ENCODE results near the gene RPTOR.

The RPTOR gene

GRCh38 chr17:80890196-80890920 is 345.7 kb downstream of the RPTOR start:
- H3K79me1 ChIP-seq (ENCODE audit: low read length) = no peaks in the 10 kb centered on the region
- H3K23ac ChIP-seq (ENCODE audit: low read length) = no peak overlapping the region
- no peak overlapping the region for H3K56ac ChIP-seq (ENCODE audit: low read length)
- H3K79me2 ChIP-seq (ENCODE audit: control insufficient read depth, insufficient read depth, low read length) = no peaks in the 10 kb centered on the region
- no peak overlapping the region for H2BK5ac ChIP-seq (ENCODE audit: low read length)
- H4K8ac ChIP-seq (ENCODE audit: low read depth, low read length) = no peak overlapping the region
- no peaks in the 10 kb centered on the region for H3K4me1 ChIP-seq (ENCODE audit: control insufficient read depth, low read depth, low read length)
- no peak overlapping the region for H2BK120ac ChIP-seq (ENCODE audit: low read depth, low read length)
- H3K4me2 ChIP-seq (ENCODE audit: low read length) = no peak overlapping the region
- no peak overlapping the region for H2AK5ac ChIP-seq (ENCODE audit: low read length)
- no peak overlapping the region for H3K18ac ChIP-seq (ENCODE audit: low read length)
- WGBS (ENCODE audit: extremely low coverage, insufficient coverage, low lambda C conversion rate) = no CpG with 5 or more reads among the region's 31 CpGs
- H3K27ac ChIP-seq (ENCODE audit: low read depth, low read length) = no peak overlapping the region
- no peak overlapping the region for H2BK15ac ChIP-seq (replicated peaks; ENCODE audit: low read depth)
- H3K4ac ChIP-seq (ENCODE audit: low read depth, low read length) = no peak overlapping the region
- no peaks in the 10 kb centered on the region for H3K36me3 ChIP-seq (ENCODE audit: control insufficient read depth, insufficient read depth, low read length)
- no peaks in the 10 kb centered on the region for H3K27me3 ChIP-seq (ENCODE audit: insufficient read depth, low read length, poor library complexity)
- H3K9ac ChIP-seq (ENCODE audit: low read length) = no peak overlapping the region
- DNase-seq = no peak
- no peak overlapping the region for H3K4me3 ChIP-seq (ENCODE audit: low read length)
- no peak overlapping the region for H4K5ac ChIP-seq (ENCODE audit: low read length)

- Histone ChIP-seq H4K5ac (ENCODE audit: low read length) (no peak overlapping the region), H3K79me1 (ENCODE audit: low read length) (no peaks in the 10 kb centered on the region), H3K4me3 (ENCODE audit: low read length) (no peak overlapping the region), H3K27ac (ENCODE audit: low read depth, low read length) (no peak overlapping the region), H2BK120ac (ENCODE audit: low read depth, low read length) (no peak overlapping the region), H3K23ac (ENCODE audit: low read length) (no peak overlapping the region), H3K4me1 (ENCODE audit: control insufficient read depth, low read depth, low read length) (no peaks in the 10 kb centered on the region), H4K8ac (ENCODE audit: low read depth, low read length) (no peak overlapping the region), H3K4ac (ENCODE audit: low read depth, low read length) (no peak overlapping the region), H2BK15ac (replicated peaks; ENCODE audit: low read depth) (no peak overlapping the region), H3K79me2 (ENCODE audit: control insufficient read depth, insufficient read depth, low read length) (no peaks in the 10 kb centered on the region), H3K27me3 (ENCODE audit: insufficient read depth, low read length, poor library complexity) (no peaks in the 10 kb centered on the region), H3K36me3 (ENCODE audit: control insufficient read depth, insufficient read depth, low read length) (no peaks in the 10 kb centered on the region), H2AK5ac (ENCODE audit: low read length) (no peak overlapping the region), H3K4me2 (ENCODE audit: low read length) (no peak overlapping the region), H2BK5ac (ENCODE audit: low read length) (no peak overlapping the region), H3K9ac (ENCODE audit: low read length) (no peak overlapping the region), H3K18ac (ENCODE audit: low read length) (no peak overlapping the region), H3K56ac (ENCODE audit: low read length) (no peak overlapping the region)
- no peak for DNase-seq
- WGBS (ENCODE audit: extremely low coverage, insufficient coverage, low lambda C conversion rate) = no CpG with 5 or more reads among the region's 18 CpGs
Observed at GRCh38 chr17:80890921-80891396, 346.3 kb downstream of the RPTOR start.

GRCh38 chr17:80891397-80892018 is 346.9 kb downstream of the RPTOR start:
- WGBS (ENCODE audit: extremely low coverage, insufficient coverage, low lambda C conversion rate) = no CpG with 5 or more reads among the region's 23 CpGs

GRCh38 chr17:80892019-80892855 is 347.6 kb downstream of the RPTOR start:
- H3K56ac ChIP-seq (ENCODE audit: low read length) = no peak overlapping the region
- H3K4ac ChIP-seq (ENCODE audit: low read depth, low read length) = no peak overlapping the region
- H3K23ac ChIP-seq (ENCODE audit: low read length) = no peak overlapping the region
- no peak overlapping the region for H2AK5ac ChIP-seq (ENCODE audit: low read length)
- H4K5ac ChIP-seq (ENCODE audit: low read length) = no peak overlapping the region
- no peaks in the 10 kb centered on the region for H3K27me3 ChIP-seq (ENCODE audit: insufficient read depth, low read length, poor library complexity)
- H3K79me2 ChIP-seq (ENCODE audit: control insufficient read depth, insufficient read depth, low read length) = no peaks in the 10 kb centered on the region
- no CpG with 5 or more reads among the region's 35 CpGs for WGBS (ENCODE audit: extremely low coverage, insufficient coverage, low lambda C conversion rate)
- no peak overlapping the region for H3K4me3 ChIP-seq (ENCODE audit: low read length)
- no peaks in the 10 kb centered on the region for H3K36me3 ChIP-seq (ENCODE audit: control insufficient read depth, insufficient read depth, low read length)
- H4K8ac ChIP-seq (ENCODE audit: low read depth, low read length) = no peak overlapping the region
- DNase-seq = no peak
- H2BK120ac ChIP-seq (ENCODE audit: low read depth, low read length) = no peak overlapping the region
- no peak overlapping the region for H2BK5ac ChIP-seq (ENCODE audit: low read length)
- no peak overlapping the region for H3K27ac ChIP-seq (ENCODE audit: low read depth, low read length)
- no peak overlapping the region for H3K4me2 ChIP-seq (ENCODE audit: low read length)
- H2BK15ac ChIP-seq (replicated peaks; ENCODE audit: low read depth) = no peak overlapping the region
- H3K9ac ChIP-seq (ENCODE audit: low read length) = no peak overlapping the region
- H3K79me1 ChIP-seq (ENCODE audit: low read length) = no peaks in the 10 kb centered on the region
- no peak overlapping the region for H3K18ac ChIP-seq (ENCODE audit: low read length)
- no peaks in the 10 kb centered on the region for H3K4me1 ChIP-seq (ENCODE audit: control insufficient read depth, low read depth, low read length)

More at GRCh38 chr17:80891397-80892018, 346.9 kb downstream of the RPTOR start:
- H3K56ac ChIP-seq (ENCODE audit: low read length) = no peak overlapping the region
- H3K9ac ChIP-seq (ENCODE audit: low read length) = no peak overlapping the region
- DNase-seq = no peak
- no peak overlapping the region for H3K4ac ChIP-seq (ENCODE audit: low read depth, low read length)
- no peaks in the 10 kb centered on the region for H3K4me1 ChIP-seq (ENCODE audit: control insufficient read depth, low read depth, low read length)
- no peak overlapping the region for H2BK120ac ChIP-seq (ENCODE audit: low read depth, low read length)
- no peak overlapping the region for H2AK5ac ChIP-seq (ENCODE audit: low read length)
- no peak overlapping the region for H3K18ac ChIP-seq (ENCODE audit: low read length)
- H3K79me2 ChIP-seq (ENCODE audit: control insufficient read depth, insufficient read depth, low read length) = no peaks in the 10 kb centered on the region
- no peak overlapping the region for H4K8ac ChIP-seq (ENCODE audit: low read depth, low read length)
- H3K27me3 ChIP-seq (ENCODE audit: insufficient read depth, low read length, poor library complexity) = no peaks in the 10 kb centered on the region
- no peak overlapping the region for H4K5ac ChIP-seq (ENCODE audit: low read length)
- H3K4me3 ChIP-seq (ENCODE audit: low read length) = no peak overlapping the region
- no peaks in the 10 kb centered on the region for H3K36me3 ChIP-seq (ENCODE audit: control insufficient read depth, insufficient read depth, low read length)
- no peaks in the 10 kb centered on the region for H3K79me1 ChIP-seq (ENCODE audit: low read length)
- H2BK15ac ChIP-seq (replicated peaks; ENCODE audit: low read depth) = no peak overlapping the region
- no peak overlapping the region for H2BK5ac ChIP-seq (ENCODE audit: low read length)
- no peak overlapping the region for H3K4me2 ChIP-seq (ENCODE audit: low read length)
- H3K27ac ChIP-seq (ENCODE audit: low read depth, low read length) = no peak overlapping the region
- no peak overlapping the region for H3K23ac ChIP-seq (ENCODE audit: low read length)

GRCh38 chr17:80892900-80893603 is 348.4 kb downstream of the RPTOR start:
- no peak overlapping the region for H2BK5ac ChIP-seq (ENCODE audit: low read length)
- no peak overlapping the region for H3K4me3 ChIP-seq (ENCODE audit: low read length)
- no peak overlapping the region for H2BK120ac ChIP-seq (ENCODE audit: low read depth, low read length)
- no peaks in the 10 kb centered on the region for H3K27me3 ChIP-seq (ENCODE audit: insufficient read depth, low read length, poor library complexity)
- no peaks in the 10 kb centered on the region for H3K36me3 ChIP-seq (ENCODE audit: control insufficient read depth, insufficient read depth, low read length)
- no peak overlapping the region for H2AK5ac ChIP-seq (ENCODE audit: low read length)
- no peak overlapping the region for H2BK15ac ChIP-seq (replicated peaks; ENCODE audit: low read depth)
- no peak overlapping the region for H3K4ac ChIP-seq (ENCODE audit: low read depth, low read length)
- no peak for DNase-seq
- no peak overlapping the region for H4K8ac ChIP-seq (ENCODE audit: low read depth, low read length)
- no peak overlapping the region for H3K23ac ChIP-seq (ENCODE audit: low read length)
- no peak overlapping the region for H3K56ac ChIP-seq (ENCODE audit: low read length)
- H3K79me1 ChIP-seq (ENCODE audit: low read length) = no peaks in the 10 kb centered on the region
- H3K27ac ChIP-seq (ENCODE audit: low read depth, low read length) = no peak overlapping the region
- no peaks in the 10 kb centered on the region for H3K4me1 ChIP-seq (ENCODE audit: control insufficient read depth, low read depth, low read length)
- no peaks in the 10 kb centered on the region for H3K79me2 ChIP-seq (ENCODE audit: control insufficient read depth, insufficient read depth, low read length)
- no peak overlapping the region for H3K18ac ChIP-seq (ENCODE audit: low read length)
- H3K9ac ChIP-seq (ENCODE audit: low read length) = no peak overlapping the region
- WGBS (ENCODE audit: extremely low coverage, insufficient coverage, low lambda C conversion rate) = no CpG with 5 or more reads among the region's 31 CpGs
- H3K4me2 ChIP-seq (ENCODE audit: low read length) = no peak overlapping the region
- no peak overlapping the region for H4K5ac ChIP-seq (ENCODE audit: low read length)

All from mesendoderm (in vitro differentiated cells).